HepG2 (cell line): ENCODE measurements around the gene UQCRHL. TPM values are rescaled to one million over a fixed set of nuclear protein-coding genes. Genes with fewer than 3 reads are reported as not detected.

Source experiments
- CTCF ChIP-seq: sonication (generic); formaldehyde crosslinking; IDR thresholded peaks from 2 replicates; pipeline ENCODE4 v1.5.0; 2020; ENCODE audit warnings: mild to moderate bottlenecking, missing genetic modification reagents, moderate library complexity
- GATAD2A ChIP-seq: IDR thresholded peaks from 2 replicates; pipeline ENCODE4 v1.6.1; 2016
- KIAA2018 ChIP-seq: sonication (generic); formaldehyde crosslinking; IDR thresholded peaks from 2 replicates; pipeline ENCODE4 v1.5.0; 2020; ENCODE audit warnings: mild to moderate bottlenecking, missing genetic modification reagents, borderline replicate concordance
- MATR3 ChIP-seq: sonication (generic); formaldehyde crosslinking; IDR thresholded peaks from 2 replicates; pipeline ENCODE4 v1.4.0; 2020; ENCODE audit warnings: missing genetic modification reagents
- NR2F6 ChIP-seq, 2 experiments: IDR thresholded peaks; 2 replicates each; pipeline ENCODE4 v1.6.1; 2016; ENCODE audit warnings: antibody characterized with exemption in 1 of 2, mild to moderate bottlenecking in 1 of 2
- SIN3B ChIP-seq: fragments of 150-350 bp; IDR thresholded peaks from 2 replicates; pipeline ENCODE4 v1.6.1; 2014; ENCODE audit warnings: low read length
- ZBTB40 ChIP-seq, 2 experiments: fragments of 450-650 bp in 1 of 2; sonication (generic) in 1 of 2; formaldehyde crosslinking in 1 of 2; IDR thresholded peaks; 2 replicates each; pipeline versions ENCODE4 v1.6.1 to v1.8.0; 2016 to 2022; ENCODE audit warnings: antibody characterized with exemption in 1 of 2, mild to moderate bottlenecking in 1 of 2, missing genetic modification reagents in 1 of 2
- ZNF597 ChIP-seq: sonication (generic); formaldehyde crosslinking; IDR thresholded peaks from 2 replicates; pipeline ENCODE4 v1.5.0; 2020; ENCODE audit warnings: missing genetic modification reagents
- ZNF660 ChIP-seq: sonication (generic); formaldehyde crosslinking; IDR thresholded peaks from 2 replicates; pipeline ENCODE4 v1.5.1; 2020; ENCODE audit warnings: mild to moderate bottlenecking, low read depth, missing genetic modification reagents, borderline replicate concordance
- polyA plus RNA-seq, 8 experiments: library from polyadenylated mRNA; depleted of rRNA in 3 of 8; stranded (reverse) in 7 of 8; unstranded in 1 of 8; fragments of >200 nt; fragmentation: Illumina TruSeq in 4 of 8; extraction: Trizol in 4 of 8; gene quantifications; 2 replicates each; pipeline versions ENCODE4 v1.2.1 to v1.2.3, GENCODE V29; 2011 to 2016; ENCODE audit warnings: low read depth in 4 of 8, missing spikeins in 1 of 8, mixed read lengths in 1 of 8; ENCODE audit not compliant: insufficient read depth in 1 of 8
- total RNA-seq, 5 experiments: library from RNA; depleted of rRNA; stranded (reverse); fragments of >200 nt; fragmentation: Illumina TruSeq; extraction: Trizol; gene quantifications; 2 replicates each; pipeline ENCODE4 v1.2.3, GENCODE V29; 2016; ENCODE audit warnings: low read depth in 1 of 5

Gene UQCRHL
- total and polyA plus RNA-seq, 2 of the 13 experiments (the other 11 are each of a cell fraction or from before 2014, with no cell fraction given): 1.8 to 2.3 TPM

GRCh38 chr1:15786581-15786980 lies 20.9 kb downstream of the UQCRHL start (continued):
- TF ChIP-seq KIAA2018 (CRISPR knock-in tag) (no peak), NR2F6 (IDR thresholded peaks at IDR 0.05) (no peak), NR2F6 (CRISPR knock-in tag; IDR thresholded peaks at IDR 0.05) (no peak), ZNF660 (CRISPR knock-in tag) (no peak), GATAD2A (no peak), CTCF (CRISPR knock-in tag) (no peak), ZBTB40 (IDR thresholded peaks at IDR 0.05) (no peak), ZBTB40 (CRISPR knock-in tag; IDR thresholded peaks at IDR 0.05) (no peak), MATR3 (CRISPR knock-in tag) (no peak), ZNF597 (CRISPR knock-in tag) (no peak), SIN3B (no peak)
